Stomach (tissue), 9 donors: ENCODE results near the gene RAB36. TPM values are rescaled to one million over a fixed set of nuclear protein-coding genes. Genes with fewer than 3 reads are reported as not detected.

Experiments used
- DNase-seq, 2 donors: peaks; one replicate each; pipeline versions ENCODE4 v3.0.0 to v3.0.0-alpha.2; 2013 to 2019
- H3K27ac ChIP-seq, 5 donors: fragments of 200-600 bp in 4 of 5; sonication (generic) in 4 of 5; one replicate each; pipeline ENCODE4 v1.5.1; 2013 to 2019; ENCODE audit warnings: mild to moderate bottlenecking in 1 of 5, moderate library complexity in 1 of 5
- H3K27me3 ChIP-seq, 3 donors: fragments of 200-600 bp; sonication (generic); one replicate each; pipeline ENCODE4 v1.5.1; 2017 to 2019; ENCODE audit warnings: mixed run types in 1 of 3
- H3K36me3 ChIP-seq, 4 donors: fragments of 200-600 bp; sonication (generic); 1 replicate in 3 of 4; 2 replicates in 1 of 4; pipeline ENCODE4 v1.5.1; 2016 to 2019
- H3K4me1 ChIP-seq, 4 donors: fragments of 200-600 bp; sonication (generic); one replicate each; pipeline ENCODE4 v1.5.1; 2016 to 2019
- H3K4me3 ChIP-seq, 4 donors: fragments of 200-600 bp; sonication (generic) in 3 of 4; one replicate each; pipeline ENCODE4 v1.5.1; 2016 to 2019; ENCODE audit warnings: mild to moderate bottlenecking in 1 of 4
- H3K9me3 ChIP-seq, 4 donors: fragments of 200-600 bp; sonication (generic); one replicate each; pipeline ENCODE4 v1.5.1; 2016 to 2019
- EP300 ChIP-seq: sonication (generic); formaldehyde crosslinking; IDR thresholded peaks from one replicate; pipeline ENCODE4 v1.6.1; 2017; ENCODE audit warnings: antibody characterized with exemption
- POLR2A ChIP-seq, 4 donors: fragments of 450-650 bp; IDR thresholded peaks; one replicate each; pipeline ENCODE4 v1.6.1; 2016; ENCODE audit warnings: antibody characterized with exemption in 4 of 4, control low read depth in 2 of 4, mild to moderate bottlenecking in 1 of 4, moderate library complexity in 1 of 4
- POLR2AphosphoS5 ChIP-seq, 3 donors: sonication (generic); formaldehyde crosslinking; IDR thresholded peaks; one replicate each; pipeline ENCODE4 v1.6.1; 2016; ENCODE audit warnings: antibody characterized with exemption in 3 of 3
- WGBS, 5 donors: extraction: QIAGEN DNeasy Blood & Tissue Kit in 3 of 5; methylation state at CpG; one replicate each; pipeline versions ENCODE4 v1.1.5 to v1.1.7; 2013 to 2018; 5-methylcytosine and 5-hydroxymethylcytosine counted together
- intact Hi-C: fragments of 100-400 bp; cut with DNase I; formaldehyde crosslinking; loops from one replicate; pipeline ENCODE4 v1.15.1; 2023; ENCODE audit warnings: low total_unique reads
- polyA plus RNA-seq, 3 donors: library from polyadenylated mRNA; stranded (reverse); fragments of 200-250 nt; gene quantifications; one replicate each; pipeline ENCODE4 v1.2.3, GENCODE V29; 2013
- total RNA-seq, 5 donors: library from RNA; depleted of rRNA; stranded (reverse); fragments of >200 nt; gene quantifications; one replicate each; pipeline versions ENCODE4 v1.1.0 to v1.2.3, GENCODE V29; 2014 to 2016
- TF ChIP-seq, protein P1 (sequence below), 7 experiments: fragments of 450-650 bp in 4 of 7; fragments of 200-600 bp in 3 of 7; sonication (generic) in 3 of 7; IDR thresholded peaks; one replicate each; pipeline ENCODE4 v1.5.1; 2016 to 2019; ENCODE audit warnings: antibody characterized with exemption in 7 of 7, control low read depth in 2 of 7, mild to moderate bottlenecking in 1 of 7
- donor health status: healthy with polysubstance abuse.
- donor health status: Bipolar disorder and iron deficiency.
- donor health status: healthy.

Gene RAB36
- total and polyA plus RNA-seq, 8 donors: 0.58 to 7.6 (median 1.6) TPM; not detected in 1

- TF ChIP-seq POLR2AphosphoS5 (IDR thresholded peaks at IDR 0.05) (no peak), EP300 (no peak), POLR2A (IDR thresholded peaks at IDR 0.05) (no peak)
- TF ChIP-seq, protein P1, sequence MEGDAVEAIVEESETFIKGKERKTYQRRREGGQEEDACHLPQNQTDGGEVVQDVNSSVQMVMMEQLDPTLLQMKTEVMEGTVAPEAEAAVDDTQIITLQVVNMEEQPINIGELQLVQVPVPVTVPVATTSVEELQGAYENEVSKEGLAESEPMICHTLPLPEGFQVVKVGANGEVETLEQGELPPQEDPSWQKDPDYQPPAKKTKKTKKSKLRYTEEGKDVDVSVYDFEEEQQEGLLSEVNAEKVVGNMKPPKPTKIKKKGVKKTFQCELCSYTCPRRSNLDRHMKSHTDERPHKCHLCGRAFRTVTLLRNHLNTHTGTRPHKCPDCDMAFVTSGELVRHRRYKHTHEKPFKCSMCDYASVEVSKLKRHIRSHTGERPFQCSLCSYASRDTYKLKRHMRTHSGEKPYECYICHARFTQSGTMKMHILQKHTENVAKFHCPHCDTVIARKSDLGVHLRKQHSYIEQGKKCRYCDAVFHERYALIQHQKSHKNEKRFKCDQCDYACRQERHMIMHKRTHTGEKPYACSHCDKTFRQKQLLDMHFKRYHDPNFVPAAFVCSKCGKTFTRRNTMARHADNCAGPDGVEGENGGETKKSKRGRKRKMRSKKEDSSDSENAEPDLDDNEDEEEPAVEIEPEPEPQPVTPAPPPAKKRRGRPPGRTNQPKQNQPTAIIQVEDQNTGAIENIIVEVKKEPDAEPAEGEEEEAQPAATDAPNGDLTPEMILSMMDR (IDR thresholded peaks at IDR 0.05): no peak
- WGBS, 5 donors: 80 to 94% (median 92%) methylated on average over 18 to 19 of the region's 19 CpGs
- H3K27ac ChIP-seq: peak overlapping the region in 2 of 5 donors; percentile 47 to 73
- peaks cover 3 to 67% (median 23%) of the 10 kb centered on the region in 4 donors for H3K36me3 ChIP-seq
- no peaks in the 10 kb centered on the region for H3K27me3 ChIP-seq
- no peaks in the 10 kb centered on the region for H3K9me3 ChIP-seq
- DNase-seq: no peak
- intact Hi-C loops: no loop called here
- peaks cover 0 to 23% (median 16%) of the 10 kb centered on the region in 4 donors for H3K4me1 ChIP-seq
- peak overlapping the region in 1 of 4 donors; percentile 9 for H3K4me3 ChIP-seq
These were observed 7.2 kb downstream of the RAB36 start for GRCh38 chr22:23152238-23153114.

GRCh38 chr22:23153994-23154393 is 8.7 kb downstream of the RAB36 start:
- no peak for DNase-seq
- no peak overlapping the region for H3K4me3 ChIP-seq
- 82 to 89% (median 87%) methylated on average over 7 of the region's 7 CpGs for WGBS, 5 donors
- H3K27me3 ChIP-seq: no peaks in the 10 kb centered on the region
- TF ChIP-seq, protein P1 (IDR thresholded peaks at IDR 0.05): no peak
- TF ChIP-seq EP300: no peak
- TF ChIP-seq POLR2A (IDR thresholded peaks at IDR 0.05): no peak
- no peak for TF ChIP-seq POLR2AphosphoS5 (IDR thresholded peaks at IDR 0.05)
- intact Hi-C loops: no loop called here
- peak overlapping the region in 1 of 5 donors; percentile 53 for H3K27ac ChIP-seq
- no peaks in the 10 kb centered on the region for H3K9me3 ChIP-seq
- H3K36me3 ChIP-seq: peaks cover 3 to 73% (median 23%) of the 10 kb centered on the region in 4 donors
- peaks cover 0 to 11% (median 5%) of the 10 kb centered on the region in 4 donors for H3K4me1 ChIP-seq

DNA sequence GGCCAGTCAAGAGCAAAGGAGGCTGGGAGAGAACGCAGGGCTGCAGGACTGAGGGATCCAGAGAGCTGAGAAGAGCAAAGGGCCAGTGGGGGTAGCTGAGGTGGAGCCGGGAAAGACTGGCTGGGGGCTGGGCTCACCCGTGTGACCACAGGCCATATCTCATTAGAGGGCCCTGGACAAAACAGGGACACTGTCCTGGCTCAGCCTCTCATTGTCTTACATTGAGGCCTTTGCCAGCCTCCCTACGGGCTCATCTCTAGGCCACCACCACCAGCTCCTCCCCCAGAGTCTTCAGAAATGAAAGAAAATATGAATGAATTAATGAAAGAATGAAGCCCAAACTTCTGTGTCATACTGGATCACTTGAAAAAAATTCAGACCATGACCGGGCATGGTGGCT is 9.2 kb downstream of the RAB36 start:
- H3K4me3 ChIP-seq: no peak overlapping the region
- no peak for DNase-seq
- peaks cover 3 to 74% (median 24%) of the 10 kb centered on the region in 4 donors for H3K36me3 ChIP-seq
- WGBS, 5 donors: 92 to 98% (median 95%) methylated on average over 5 of the region's 5 CpGs
- no peaks in the 10 kb centered on the region for H3K9me3 ChIP-seq
- no peak overlapping the region for H3K27ac ChIP-seq
- TF ChIP-seq POLR2AphosphoS5 (IDR thresholded peaks at IDR 0.05): no peak
- no peak for TF ChIP-seq POLR2A (IDR thresholded peaks at IDR 0.05)
- TF ChIP-seq EP300: no peak
- TF ChIP-seq, protein P1 (IDR thresholded peaks at IDR 0.05): no peak
- intact Hi-C loops: no loop called here
- no peaks in the 10 kb centered on the region for H3K27me3 ChIP-seq
- peaks cover 0 to 11% (median 5%) of the 10 kb centered on the region in 4 donors for H3K4me1 ChIP-seq

- H3K9me3 ChIP-seq: no peaks in the 10 kb centered on the region
- no peaks in the 10 kb centered on the region for H3K27me3 ChIP-seq
- WGBS, 5 donors: 96 to 100% (median 98%) methylated on average over 3 of the region's 3 CpGs
- no peak overlapping the region for H3K4me3 ChIP-seq
- intact Hi-C loops: no loop called here
- H3K4me1 ChIP-seq: peaks cover 0 to 11% (median 5%) of the 10 kb centered on the region in 4 donors
- H3K36me3 ChIP-seq: peaks cover 3 to 68% (median 21%) of the 10 kb centered on the region in 4 donors
- DNase-seq: no peak
- TF ChIP-seq EP300 (no peak), POLR2A (IDR thresholded peaks at IDR 0.05) (no peak), POLR2AphosphoS5 (IDR thresholded peaks at IDR 0.05) (no peak)
- TF ChIP-seq, protein P1 (IDR thresholded peaks at IDR 0.05): no peak
- no peak overlapping the region for H3K27ac ChIP-seq
These were observed 9.9 kb downstream of the RAB36 start for GRCh38 chr22:23155143-23155542.
